Activated T-cell treated with anti-CD3 and anti-CD28 coated beads for 48 hours (primary cell): ENCODE results near the gene ATP10A.

ENCODE experiments used
- DNase-seq: peaks from one replicate; pipeline ENCODE4 v3.0.0-alpha.2; 2020; ENCODE audit warnings: low read depth

ATP10A gene

GRCh38 chr15:25677719-25678499, 185.2 kb downstream of the ATP10A start:
- DNase-seq = no peak

GRCh38 chr15:25676070-25676469, 187.1 kb downstream of the ATP10A start:
- DNase-seq = no peak

GRCh38 chr15:25675396-25675795, 187.7 kb downstream of the ATP10A start:
- no peak for DNase-seq

- no peak for DNase-seq
Observed at GRCh38 chr15:25674913-25675312, 188.2 kb downstream of the ATP10A start.

GRCh38 chr15:25673972-25674371, 189.2 kb downstream of the ATP10A start:
- no peak for DNase-seq

- no peak for DNase-seq
Observed at GRCh38 chr15:25673351-25673750, 189.8 kb downstream of the ATP10A start.

GRCh38 chr15:25671132-25671531, 192.0 kb downstream of the ATP10A start:
- no peak for DNase-seq

- DNase-seq = no peak
Observed at GRCh38 chr15:25670621-25671020, 192.5 kb downstream of the ATP10A start.

- no peak for DNase-seq
Observed at GRCh38 chr15:25670025-25670554, 193.0 kb downstream of the ATP10A start.

- DNase-seq = no peak
Observed at GRCh38 chr15:25668901-25669300, 194.2 kb downstream of the ATP10A start.

GRCh38 chr15:25668236-25668795, 194.8 kb downstream of the ATP10A start:
- no peak for DNase-seq

GRCh38 chr15:25667829-25668228, 195.3 kb downstream of the ATP10A start:
- no peak for DNase-seq

GRCh38 chr15:25665913-25666312, 197.2 kb downstream of the ATP10A start:
- no peak for DNase-seq

GRCh38 chr15:25664761-25665160, 198.4 kb downstream of the ATP10A start:
- no peak for DNase-seq

GRCh38 chr15:25663515-25663914, 199.6 kb downstream of the ATP10A start:
- no peak for DNase-seq

GRCh38 chr15:25661898-25662297, 201.2 kb downstream of the ATP10A start:
- no peak for DNase-seq

- DNase-seq = no peak
Observed at GRCh38 chr15:25659251-25659650, 203.9 kb downstream of the ATP10A start.

GRCh38 chr15:25658560-25658959, 204.6 kb downstream of the ATP10A start:
- DNase-seq = no peak

- DNase-seq = no peak
Observed at GRCh38 chr15:25655207-25655948, 207.7 kb downstream of the ATP10A start.

GRCh38 chr15:25653371-25653770, 209.8 kb downstream of the ATP10A start:
- DNase-seq = no peak

GRCh38 chr15:25652704-25653103, 210.4 kb downstream of the ATP10A start:
- no peak for DNase-seq

GRCh38 chr15:25649390-25649789, 213.7 kb downstream of the ATP10A start:
- DNase-seq = no peak

GRCh38 chr15:25643120-25643519, 220.0 kb downstream of the ATP10A start:
- DNase-seq = no peak
